Right cardiac atrium (tissue), 5 donors: ENCODE measurements around the gene MPDU1. TPM values are rescaled to one million over a fixed set of nuclear protein-coding genes. Genes with fewer than 3 reads are reported as not detected.

Experiments used
- ATAC-seq, 2 donors: fragments of 200-7000 bp; cut with Tn5 transposase; one replicate each; pipeline versions ENCODE4 v1.8.0 to v1.9.1; 2020; ENCODE audit warnings: moderate library complexity in 2 of 2, mild to moderate bottlenecking in 1 of 2
- DNase-seq, 3 donors: peaks; one replicate each; pipeline ENCODE4 v3.0.0-alpha.2; 2020
- H3K27ac ChIP-seq: one replicate; pipeline ENCODE4 v1.5.1; 2013; ENCODE audit warnings: mild to moderate bottlenecking, low read length, control low read depth, moderate library complexity
- H3K27me3 ChIP-seq: one replicate; pipeline ENCODE4 v1.6.1; 2013; ENCODE audit not compliant: control insufficient read depth, insufficient read depth
- H3K4me1 ChIP-seq: one replicate; pipeline ENCODE4 v1.6.1; 2013; ENCODE audit warnings: low read length; ENCODE audit not compliant: control insufficient read depth, insufficient read depth
- H3K4me3 ChIP-seq: one replicate; pipeline ENCODE4 v1.5.1; 2013; ENCODE audit warnings: low read length, control low read depth
- H3K9me3 ChIP-seq: one replicate; pipeline ENCODE4 v1.6.1; 2013; ENCODE audit warnings: low read length; ENCODE audit not compliant: control insufficient read depth
- WGBS: extraction: QIAGEN DNeasy Blood & Tissue Kit; methylation state at CpG from one replicate; pipeline ENCODE4 v1.1.7; 2013; 5-methylcytosine and 5-hydroxymethylcytosine counted together
- intact Hi-C, 4 donors: fragments of 100-400 bp; cut with DNase I; formaldehyde crosslinking; loops; one replicate each; pipeline versions ENCODE4 v1.11.0 to v1.14.0; 2022 to 2023
- polyA plus RNA-seq: library from polyadenylated mRNA; stranded (reverse); fragments of 200-250 nt; gene quantifications from one replicate; pipeline ENCODE4 v1.2.3, GENCODE V29; 2013
- total RNA-seq, 4 donors: library from RNA; stranded (reverse); fragmentation: NEBNext Ultra II Directional; extraction: Animal tissue kit (Norgen Biotek cat#: 25700); gene quantifications; one replicate each; pipeline ENCODE4 v1.2.1, GENCODE V29; 2021
- donor health status: healthy with polysubstance abuse.
- donor health status: DM: no; HTN: yes; CAD: no.
- donor health status: DM: no; HTN: no; CAD: no.
- donor health status: DM: no; HTN: yes; CAD: no; lungs with severe emphysema.
- donor health status: DM: yes; HTN: yes; CAD: no.

Gene MPDU1
- total and polyA plus RNA-seq, 5 donors, result 19.3 to 43.7 (median 29.6) TPM

- Histone ChIP-seq H3K9me3 (no peaks in the 10 kb centered on the region), H3K27me3 (no peaks in the 10 kb centered on the region), H3K27ac (peak overlapping the region; percentile 72), H3K4me1 (peaks cover 8% of the 10 kb centered on the region), H3K4me3 (peak overlapping the region; percentile 1)
- WGBS, result 30% methylated on average over 22 of the region's 22 CpGs
- DNase-seq, result peak; percentile 73 to 84 (median 84)
- intact Hi-C loops, result loop anchor here in 2 of 4 donors (2.0 to 10.0 kb wide), 3 partner anchors 46 to 126 kb away; partner anchors contain the start of genes FGF11 (in 1 of the 2) and TMEM102 (in 1 of the 2)
- ATAC-seq, result peak; percentile 14 to 38
These were observed 23.3 kb upstream of the MPDU1 start for GRCh38 chr17:7560172-7561027.

GRCh38 chr17:7561028-7561575 is 22.6 kb upstream of the MPDU1 start:
- Histone ChIP-seq H3K4me3 (peak overlapping the region; percentile 78), H3K9me3 (no peaks in the 10 kb centered on the region), H3K27ac (peak overlapping the region; percentile 87), H3K4me1 (peaks cover 8% of the 10 kb centered on the region), H3K27me3 (no peaks in the 10 kb centered on the region)
- WGBS, result under 1% methylated on average over 32 of the region's 32 CpGs
- ATAC-seq (peak; percentile 68 to 76), DNase-seq (peak; percentile 92 to 96 (median 96))
- intact Hi-C loops, result loop anchor here in 2 of 4 donors (2.0 to 10.0 kb wide), 3 partner anchors 46 to 126 kb away; partner anchors contain the start of genes FGF11 (in 1 of the 2) and TMEM102 (in 1 of the 2)

- ATAC-seq (peak; percentile 86 to 88), DNase-seq (peak; percentile 92 to 97 (median 97))
- Histone ChIP-seq H3K4me3 (peak within 1 kb of the TSS; percentile 78), H3K27me3 (no peaks in the 10 kb centered on the region), H3K27ac (peak within 1 kb of the TSS; percentile 87), H3K4me1 (peaks cover 8% of the 10 kb centered on the region), H3K9me3 (no peaks in the 10 kb centered on the region)
- WGBS, result under 1% methylated on average over 82 of the region's 82 CpGs
- intact Hi-C loops, result loop anchor here in 2 of 4 donors (2.0 to 10.0 kb wide), 3 partner anchors 47 to 127 kb away; partner anchors contain the start of genes FGF11 (in 1 of the 2) and TMEM102 (in 1 of the 2)
These were observed 22.0 kb upstream of the MPDU1 start, which contains the start of gene SENP3 for GRCh38 chr17:7561589-7562207. SENP3 (plus strand) TSS chr17:7561919; CDS start chr17:7563077, 1,158 bp downstream.

GRCh38 chr17:7562208-7562605 is 21.4 kb upstream of the MPDU1 start:
- ATAC-seq (peak in 1 of 2 donors; percentile 0), DNase-seq (no peak)
- intact Hi-C loops, result loop anchor here in 2 of 4 donors (5.0 to 10.0 kb wide), 2 partner anchors 50 to 127 kb away; partner anchors contain the start of genes FGF11 (in 1 of the 2) and TMEM102 (in 1 of the 2)
- under 1% methylated on average over 28 of the region's 28 CpGs for WGBS
- H3K9me3 ChIP-seq, result no peaks in the 10 kb centered on the region
- no peaks in the 10 kb centered on the region for H3K27me3 ChIP-seq
- H3K4me1 ChIP-seq, result peaks cover 6% of the 10 kb centered on the region
- peak overlapping the region; percentile 70 for H3K27ac ChIP-seq
- H3K4me3 ChIP-seq, result peak overlapping the region; percentile 78

- 87% methylated on average over 30 of the region's 30 CpGs for WGBS
- ATAC-seq, result no peak
- no peak overlapping the region for H3K4me3 ChIP-seq
These were observed 20.4 kb upstream of the MPDU1 start for GRCh38 chr17:7563115-7563869.

GRCh38 chr17:7569571-7569970 is 14.1 kb upstream of the MPDU1 start:
- intact Hi-C loops, result loop anchor here in 1 of 4 donors (10.0 kb wide), 1 partner anchor 135 kb away; the partner anchor contains the start of genes FGF11 and TMEM102

More at GRCh38 chr17:7563115-7563869, 20.4 kb upstream of the MPDU1 start:
- Histone ChIP-seq H3K4me1 (peaks cover 3% of the 10 kb centered on the region), H3K27ac (no peak overlapping the region), H3K27me3 (no peaks in the 10 kb centered on the region), H3K9me3 (no peaks in the 10 kb centered on the region)
- DNase-seq, result no peak
- intact Hi-C loops, result loop anchor here in 2 of 4 donors (5.0 to 10.0 kb wide), 2 partner anchors 51 to 128 kb away; partner anchors contain the start of genes FGF11 (in 1 of the 2) and TMEM102 (in 1 of the 2)

GRCh38 chr17:7570351-7570750 is 13.3 kb upstream of the MPDU1 start:
- DNase-seq, result peak in 1 of 3 donors; percentile 37
- Histone ChIP-seq H3K4me3 (no peak overlapping the region), H3K4me1 (peaks cover 3% of the 10 kb centered on the region), H3K27ac (no peak overlapping the region), H3K9me3 (no peaks in the 10 kb centered on the region), H3K27me3 (no peaks in the 10 kb centered on the region)
- no peak for ATAC-seq
- intact Hi-C loops, result no loop called here
- 94% methylated on average over 10 of the region's 10 CpGs for WGBS

More at GRCh38 chr17:7569571-7569970, 14.1 kb upstream of the MPDU1 start:
- Histone ChIP-seq H3K27ac (no peak overlapping the region), H3K4me3 (no peak overlapping the region), H3K9me3 (no peaks in the 10 kb centered on the region), H3K4me1 (peaks cover 3% of the 10 kb centered on the region), H3K27me3 (no peaks in the 10 kb centered on the region)
- DNase-seq (no peak), ATAC-seq (no peak)
- 81% methylated on average over 5 of the region's 5 CpGs for WGBS

GRCh38 chr17:7572338-7572587 is 11.4 kb upstream of the MPDU1 start:
- H3K4me1 ChIP-seq, result peaks cover 7% of the 10 kb centered on the region
- DNase-seq (no peak), ATAC-seq (no peak)
- intact Hi-C loops, result no loop called here
- H3K9me3 ChIP-seq, result no peaks in the 10 kb centered on the region
- H3K27me3 ChIP-seq, result no peaks in the 10 kb centered on the region
- WGBS, result 2% methylated on average over 11 of the region's 11 CpGs
- H3K4me3 ChIP-seq, result peak overlapping the region; percentile 53
- H3K27ac ChIP-seq, result peak overlapping the region; percentile 98

GRCh38 chr17:7572588-7573323 is 10.9 kb upstream of the MPDU1 start:
- ATAC-seq (peak; percentile 93 to 96), DNase-seq (peak; percentile 99 to 100 (median 100))
- Histone ChIP-seq H3K9me3 (no peaks in the 10 kb centered on the region), H3K4me1 (peaks cover 7% of the 10 kb centered on the region), H3K27me3 (no peaks in the 10 kb centered on the region), H3K27ac (peak overlapping the region; percentile 94), H3K4me3 (peak overlapping the region; percentile 85)
- intact Hi-C loops, result no loop called here
- WGBS, result under 1% methylated on average over 73 of the region's 73 CpGs
